GM19452 (cell line): ENCODE data around the gene SNRK.
A peak's percentile ranks its signal among the peaks of the same experiment; 100 is the strongest.

Experiments used
- ATAC-seq: cut with Tn5 transposase; IDR thresholded peaks from one replicate; pipeline ENCODE4 v1.9.1; 2021; ENCODE audit not compliant: unreplicated experiment

SNRK gene

DNA sequence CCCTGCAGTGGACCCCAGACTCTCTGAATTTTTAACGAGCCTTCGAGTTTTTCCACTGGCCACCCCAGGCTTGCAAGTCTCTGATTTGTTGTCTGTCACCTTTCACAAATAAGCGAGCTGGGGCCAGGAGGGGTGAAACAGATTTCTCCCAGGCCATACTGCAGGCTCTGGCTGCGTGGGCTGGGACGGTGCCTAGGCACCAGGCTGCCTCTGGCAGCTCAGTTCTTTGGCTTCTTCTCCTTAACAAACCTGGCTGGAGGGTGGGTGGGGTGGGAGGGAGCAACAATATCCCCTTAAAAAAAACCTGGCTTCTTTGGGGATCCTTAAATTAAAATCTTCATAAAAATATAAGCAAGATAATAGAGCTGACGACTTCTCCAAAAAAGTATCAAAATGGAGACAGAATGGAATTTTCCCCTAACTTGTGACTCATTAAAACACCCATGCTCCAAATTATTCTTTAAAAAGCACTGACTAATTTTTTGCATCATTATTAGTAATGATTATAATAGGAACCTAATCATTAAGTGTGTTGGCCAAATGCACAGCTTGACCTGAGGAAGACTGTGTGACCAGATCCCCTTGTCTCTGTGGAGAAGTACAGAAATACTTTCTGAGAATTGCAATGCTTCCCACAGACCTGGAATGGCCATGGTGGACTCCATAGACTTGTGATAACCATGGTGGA is 84.1 kb downstream of the SNRK start:
- no peak for ATAC-seq

DNA sequence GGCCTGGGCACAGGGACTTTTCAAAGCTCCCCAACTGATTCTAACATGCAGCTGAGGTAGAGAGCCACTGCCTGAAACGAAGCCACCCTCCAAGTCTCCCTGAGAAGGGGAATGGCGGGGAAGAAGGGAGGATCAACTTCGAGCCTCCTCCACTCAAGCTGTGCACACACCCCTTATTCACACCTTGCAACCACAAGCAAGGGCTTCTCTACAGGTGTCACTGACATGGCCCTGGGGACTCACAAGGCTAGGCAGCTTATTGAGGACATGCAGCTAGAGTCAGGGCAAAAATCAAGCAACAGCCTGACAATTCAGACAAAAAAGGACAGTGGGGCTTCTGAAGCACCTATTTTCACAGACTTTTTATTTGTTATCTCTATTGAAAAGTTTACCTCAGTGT is 85.2 kb downstream of the SNRK start:
- no peak for ATAC-seq

DNA sequence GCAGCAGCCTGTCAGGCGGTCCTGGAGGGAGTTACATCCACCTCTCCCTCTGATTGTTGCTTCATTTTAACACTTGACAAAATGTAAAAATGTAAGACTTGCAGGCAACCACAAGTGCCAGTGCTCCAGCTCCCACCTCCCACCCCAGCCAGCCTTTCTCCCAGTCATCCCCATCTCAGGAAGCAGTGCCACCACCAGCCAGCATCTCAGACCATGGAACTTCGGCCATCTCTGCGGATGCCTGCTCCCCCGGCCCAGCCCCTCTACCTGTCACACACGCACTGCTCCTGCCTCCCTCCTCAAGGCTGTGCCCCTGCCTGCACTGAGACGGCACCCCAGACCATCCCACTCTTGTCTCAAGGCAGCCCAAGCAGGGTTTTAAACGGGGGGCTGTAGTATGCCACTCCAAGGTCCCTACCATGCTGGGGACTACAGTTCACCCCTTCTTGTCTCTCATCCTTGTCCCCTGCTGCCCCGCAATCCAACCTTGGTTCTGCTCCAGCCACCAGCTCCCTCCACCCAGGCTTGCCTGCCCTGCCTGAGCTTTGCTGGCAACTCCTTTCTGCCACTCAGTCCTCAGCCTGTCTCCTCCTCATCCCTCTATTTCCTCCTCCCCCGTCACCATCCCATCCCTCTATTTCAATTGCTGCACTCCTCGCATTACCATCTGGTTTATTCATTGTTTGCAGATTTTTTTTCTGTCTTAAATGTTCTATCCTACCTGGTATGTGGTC is 85.8 kb downstream of the SNRK start:
- ATAC-seq: no peak

DNA sequence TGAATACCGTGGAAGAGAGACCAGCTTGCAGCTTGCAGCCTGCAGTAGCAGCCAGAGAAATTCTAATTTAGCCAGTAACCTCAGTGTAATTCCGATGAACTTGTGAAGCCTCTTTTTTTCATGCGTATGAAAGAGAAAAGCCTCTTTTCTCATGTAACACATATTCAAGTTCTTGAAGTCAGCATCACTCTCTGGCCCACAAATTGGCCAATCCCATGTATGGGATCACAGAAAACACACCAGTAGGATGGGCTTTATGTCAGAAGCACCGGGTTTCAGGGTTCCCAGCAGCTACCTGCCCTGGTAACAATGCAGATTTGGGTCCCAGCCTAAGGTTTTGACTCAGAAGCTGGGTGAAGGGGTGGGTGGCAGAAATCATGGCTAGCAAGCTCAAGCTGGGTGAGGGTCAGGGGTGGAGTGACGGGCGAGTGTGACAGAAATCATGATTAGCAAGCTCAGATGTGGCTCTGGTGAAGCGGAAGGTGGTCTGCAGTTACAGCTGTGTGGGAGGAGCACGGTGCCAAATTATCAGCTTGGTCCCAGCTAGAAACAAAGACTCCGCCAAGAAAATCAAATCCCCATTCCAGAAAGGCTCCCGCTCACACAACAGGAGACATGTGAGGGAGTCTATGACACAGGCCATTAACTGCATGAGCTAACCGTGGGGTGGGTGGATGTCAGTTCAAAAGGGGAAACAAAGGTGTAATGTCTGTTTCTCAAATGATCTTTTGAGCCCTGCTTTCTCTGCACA is 86.6 kb downstream of the SNRK start:
- ATAC-seq: no peak

- ATAC-seq: no peak
Measured at GRCh38 chr3:43373560-43373928, 87.2 kb downstream of the SNRK start.

DNA sequence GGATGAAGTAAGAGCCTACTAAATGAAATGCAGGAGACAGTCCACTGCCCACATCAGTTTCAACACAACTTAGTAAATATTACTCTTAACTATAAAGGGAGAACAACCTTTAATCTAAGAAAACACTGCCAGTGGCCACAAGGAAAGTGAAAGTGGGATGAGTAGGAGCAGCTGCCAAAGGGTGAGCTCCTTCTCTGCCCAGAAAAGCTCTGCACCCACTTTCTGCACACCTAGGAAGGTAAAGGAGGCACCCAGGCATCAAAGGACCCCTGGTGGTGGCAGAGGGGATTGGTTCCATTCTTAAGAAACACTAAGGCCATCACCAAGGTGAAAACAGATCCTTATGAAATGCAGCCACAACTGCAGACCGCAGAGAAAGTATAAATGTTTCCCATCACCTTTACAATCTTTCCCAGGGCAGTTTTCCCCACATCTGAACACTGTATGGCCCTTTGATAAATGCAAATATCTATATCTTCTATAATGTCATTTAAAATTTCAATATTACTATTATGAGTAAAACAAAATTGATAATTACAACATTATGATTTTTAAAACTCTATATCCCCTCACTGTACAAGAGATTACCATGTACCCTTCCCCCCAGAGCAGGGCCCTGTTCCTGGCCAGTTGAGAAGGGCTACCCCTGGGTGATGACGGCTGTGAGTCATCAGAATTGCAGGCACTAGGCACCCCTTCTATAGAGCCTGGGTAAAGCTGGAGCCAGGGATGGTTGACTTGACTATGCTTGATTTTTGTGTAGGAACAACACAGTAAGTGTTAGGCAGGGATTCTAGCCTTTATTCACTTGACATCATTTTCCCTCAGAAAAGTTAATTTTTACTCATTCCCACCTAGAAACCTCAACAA is 92.0 kb downstream of the SNRK start:
- no peak for ATAC-seq

DNA sequence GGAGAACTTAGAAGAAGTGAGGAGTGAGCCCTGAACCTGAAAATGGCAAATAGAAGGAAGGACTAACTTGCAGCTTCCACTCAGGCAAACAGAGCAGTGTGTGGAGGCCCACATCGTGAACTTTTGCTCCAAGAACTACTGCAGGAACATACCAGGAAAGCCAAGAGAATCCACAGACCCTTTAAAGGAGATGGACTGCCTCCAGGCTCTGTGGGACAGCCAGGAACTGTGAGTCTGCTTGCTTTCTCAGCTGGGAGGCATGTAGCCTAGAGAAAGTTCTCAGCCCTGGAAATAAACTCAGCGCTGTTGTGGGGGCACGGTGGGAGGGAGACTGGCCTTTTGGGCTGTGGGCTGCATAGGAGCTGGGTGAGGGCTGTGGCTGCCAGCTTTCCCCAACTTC is 93.0 kb downstream of the SNRK start:
- no peak for ATAC-seq

- ATAC-seq: no peak
Measured at GRCh38 chr3:43388175-43388574, 101.8 kb downstream of the SNRK start.

DNA sequence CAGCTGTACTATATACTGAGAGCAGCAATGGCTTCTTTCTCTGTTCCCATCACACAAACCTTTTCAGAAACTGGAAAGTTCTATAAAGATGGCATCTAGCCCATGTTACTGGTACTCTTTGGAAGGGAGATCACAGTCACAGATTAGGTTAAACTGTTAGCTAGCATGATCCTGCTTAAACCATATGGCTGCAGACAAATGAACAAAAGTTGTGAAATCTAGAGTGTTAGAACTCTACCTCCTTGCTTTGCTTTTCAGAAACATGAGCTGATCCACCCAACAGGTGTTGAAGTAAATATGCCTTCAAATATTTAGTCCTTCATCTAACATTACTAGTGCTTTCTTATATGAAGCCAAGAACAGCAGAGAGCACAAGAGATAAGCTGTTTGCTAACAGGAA is 102.6 kb downstream of the SNRK start:
- ATAC-seq: no peak

DNA sequence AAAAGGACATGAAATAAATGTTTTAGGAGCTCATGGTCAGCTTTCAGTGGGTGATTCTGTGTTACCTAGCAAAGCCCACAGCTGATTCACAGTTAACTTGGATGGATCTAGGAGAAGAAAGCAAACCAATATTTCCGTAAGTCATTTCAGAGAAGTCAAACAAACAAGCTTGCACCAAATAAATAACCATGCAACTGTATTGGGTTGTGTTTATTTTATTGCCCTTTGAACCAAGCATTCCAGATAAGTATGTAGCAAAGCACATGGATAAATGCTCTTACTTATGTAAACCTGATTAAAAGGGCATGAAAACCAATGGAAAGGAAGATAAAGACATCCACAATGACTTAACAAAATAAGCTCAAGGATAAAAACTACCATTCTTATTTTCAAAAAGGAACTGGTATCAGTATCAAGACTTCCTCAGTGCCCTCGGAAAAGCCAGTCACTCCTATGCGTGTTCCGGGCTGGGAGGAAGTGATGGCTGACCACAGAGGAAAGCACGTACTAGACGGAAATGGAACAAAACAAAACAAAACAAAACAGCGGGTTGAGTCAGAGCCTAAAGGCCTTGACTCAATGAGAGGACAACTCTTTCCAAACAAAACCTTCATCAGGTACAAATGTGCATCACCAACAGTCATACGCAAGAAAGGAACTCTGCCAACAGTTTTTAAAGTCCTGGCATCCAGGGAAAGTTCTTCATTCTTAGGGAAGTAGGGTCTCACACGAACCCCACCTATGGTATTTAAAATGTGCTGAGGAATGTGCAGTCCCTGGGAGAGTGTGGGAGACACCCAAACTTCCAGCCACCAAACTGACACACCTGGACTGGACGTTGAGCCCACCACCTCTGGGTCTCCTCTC is 103.3 kb downstream of the SNRK start:
- ATAC-seq: peak; percentile 82

DNA sequence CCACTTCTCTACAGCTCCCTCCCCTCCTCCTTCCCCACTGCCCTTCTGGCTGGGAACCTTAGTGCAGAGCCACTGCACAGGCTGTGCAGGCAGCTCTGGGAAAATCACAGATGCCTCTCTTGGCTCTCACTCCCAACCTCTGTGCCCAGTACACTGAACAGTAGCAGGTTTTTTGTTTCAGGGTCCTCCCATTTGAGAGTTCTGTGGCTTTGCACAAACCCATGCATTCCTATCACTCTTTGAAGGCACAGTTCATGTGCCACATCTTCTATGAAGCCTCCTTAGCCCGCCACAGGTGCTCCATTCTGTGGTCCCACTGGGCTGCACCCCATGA is 103.9 kb downstream of the SNRK start:
- ATAC-seq: no peak

DNA sequence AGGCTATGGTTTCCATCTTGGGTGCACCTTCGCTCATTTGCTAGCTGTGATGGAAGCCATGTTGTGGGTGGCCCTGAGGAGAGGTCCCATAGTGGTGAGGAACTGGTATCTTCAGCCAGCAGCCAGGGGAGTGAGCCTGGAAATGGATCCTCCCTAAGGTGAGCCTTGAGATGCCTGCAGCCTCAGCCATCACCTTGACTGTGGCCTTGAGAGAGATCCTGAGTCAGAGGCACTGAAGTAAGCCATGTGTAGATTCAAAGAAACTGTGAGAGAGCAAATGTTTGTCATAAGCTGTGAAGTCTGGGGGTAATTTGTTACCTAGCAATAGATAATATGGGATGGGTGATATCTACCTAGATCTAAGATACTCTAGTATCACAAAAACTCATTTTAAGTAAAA is 105.3 kb downstream of the SNRK start:
- no peak for ATAC-seq

- no peak for ATAC-seq
Measured at GRCh38 chr3:43394041-43394554, 107.8 kb downstream of the SNRK start.

DNA sequence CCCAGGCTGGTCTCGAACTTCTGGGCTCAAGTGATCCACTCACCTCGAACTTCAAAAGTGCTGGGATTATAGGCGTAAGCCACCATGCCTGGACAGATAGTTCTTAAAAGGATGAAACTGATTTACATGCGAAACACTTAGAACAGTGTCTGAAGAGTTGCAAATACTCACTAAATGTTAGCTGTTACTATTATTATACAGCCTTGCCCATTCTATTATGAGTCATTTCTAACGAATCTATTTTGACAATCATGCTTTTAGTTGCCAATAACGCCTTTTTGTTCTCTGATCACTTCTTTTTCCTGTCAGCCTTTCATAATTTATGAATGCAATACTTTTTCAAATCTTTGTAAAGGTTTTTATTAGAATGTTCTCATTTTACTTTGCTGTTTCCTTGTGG is 112.7 kb downstream of the SNRK start:
- no peak for ATAC-seq

DNA sequence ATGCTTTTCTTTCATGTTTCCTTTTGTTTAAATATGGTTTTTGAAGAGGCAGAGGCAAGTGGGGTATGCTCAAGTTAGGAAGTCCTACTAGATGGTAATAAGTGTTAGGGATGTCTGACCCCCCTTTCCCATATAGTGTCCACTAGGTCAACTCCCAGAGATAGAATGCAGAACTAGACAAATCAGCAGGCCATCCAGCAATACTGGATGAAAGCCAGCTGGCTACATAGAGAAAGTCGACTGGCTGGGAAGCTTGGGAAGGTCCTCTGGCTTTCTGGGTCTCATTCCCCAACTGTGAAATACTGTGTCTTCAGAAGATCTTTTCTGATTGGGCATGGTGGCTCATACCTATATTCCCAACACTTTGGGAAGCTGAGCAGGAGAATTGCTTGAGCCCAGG is 113.8 kb downstream of the SNRK start:
- ATAC-seq: no peak
